Measurements from ENCODE around the gene HAGH.

HAGH gene

GRCh38 chr16:1810536-1810935 is 16.1 kb downstream of the HAGH start:
- no peaks in the 10 kb centered on the region for H3K9me3 ChIP-seq (ENCODE audit: severe bottlenecking)
- no peak for ATAC-seq (ENCODE audit: low read depth)
- peaks cover 47% of the 10 kb centered on the region for H3K36me3 ChIP-seq (ENCODE audit: low read depth)
- no peaks in the 10 kb centered on the region for H3K27me3 ChIP-seq (ENCODE audit: insufficient read depth, poor library complexity, severe bottlenecking)
- H3K4me3 ChIP-seq (ENCODE audit: severe bottlenecking): no peak overlapping the region
- H3K4me1 ChIP-seq (ENCODE audit: insufficient read depth, poor library complexity, severe bottlenecking): no peaks in the 10 kb centered on the region
- TF ChIP-seq CTCF (IDR thresholded peaks at IDR 0.05; ENCODE audit: poor library complexity, severe bottlenecking): no peak
- H3K27ac ChIP-seq (ENCODE audit: poor library complexity, severe bottlenecking): no peak overlapping the region
- DNase-seq (ENCODE audit: low spot score): no peak

GRCh38 chr16:1810106-1810505 is 16.5 kb downstream of the HAGH start:
- H3K4me1 ChIP-seq (ENCODE audit: insufficient read depth, poor library complexity, severe bottlenecking): no peaks in the 10 kb centered on the region
- ATAC-seq (ENCODE audit: low read depth): no peak
- H3K27ac ChIP-seq (ENCODE audit: poor library complexity, severe bottlenecking): no peak overlapping the region
- H3K9me3 ChIP-seq (ENCODE audit: severe bottlenecking): no peaks in the 10 kb centered on the region
- peaks cover 43% of the 10 kb centered on the region for H3K36me3 ChIP-seq (ENCODE audit: low read depth)
- no peaks in the 10 kb centered on the region for H3K27me3 ChIP-seq (ENCODE audit: insufficient read depth, poor library complexity, severe bottlenecking)
- DNase-seq (ENCODE audit: low spot score): no peak
- no peak overlapping the region for H3K4me3 ChIP-seq (ENCODE audit: severe bottlenecking)
- no peak for TF ChIP-seq CTCF (IDR thresholded peaks at IDR 0.05; ENCODE audit: poor library complexity, severe bottlenecking)

GRCh38 chr16:1809281-1809801 is 17.3 kb downstream of the HAGH start:
- Histone ChIP-seq H3K9me3 (ENCODE audit: severe bottlenecking) (no peaks in the 10 kb centered on the region), H3K4me3 (ENCODE audit: severe bottlenecking) (no peak overlapping the region), H3K27me3 (ENCODE audit: insufficient read depth, poor library complexity, severe bottlenecking) (no peaks in the 10 kb centered on the region), H3K27ac (ENCODE audit: poor library complexity, severe bottlenecking) (no peak overlapping the region), H3K4me1 (ENCODE audit: insufficient read depth, poor library complexity, severe bottlenecking) (no peaks in the 10 kb centered on the region), H3K36me3 (ENCODE audit: low read depth) (peaks cover 41% of the 10 kb centered on the region)
- DNase-seq (ENCODE audit: low spot score) (no peak), ATAC-seq (ENCODE audit: low read depth) (no peak)
- TF ChIP-seq CTCF (IDR thresholded peaks at IDR 0.05; ENCODE audit: poor library complexity, severe bottlenecking): no peak

- no peak overlapping the region for H3K27ac ChIP-seq (ENCODE audit: poor library complexity, severe bottlenecking)
- ATAC-seq (ENCODE audit: low read depth): no peak
Measured at GRCh38 chr16:1808691-1809090, 17.9 kb downstream of the HAGH start.

More at GRCh38 chr16:1808691-1809090, 17.9 kb downstream of the HAGH start:
- H3K9me3 ChIP-seq (ENCODE audit: severe bottlenecking): no peaks in the 10 kb centered on the region
- TF ChIP-seq CTCF (IDR thresholded peaks at IDR 0.05; ENCODE audit: poor library complexity, severe bottlenecking): no peak
- no peak overlapping the region for H3K4me3 ChIP-seq (ENCODE audit: severe bottlenecking)
- no peaks in the 10 kb centered on the region for H3K4me1 ChIP-seq (ENCODE audit: insufficient read depth, poor library complexity, severe bottlenecking)
- DNase-seq (ENCODE audit: low spot score): no peak
- peaks cover 41% of the 10 kb centered on the region for H3K36me3 ChIP-seq (ENCODE audit: low read depth)
- H3K27me3 ChIP-seq (ENCODE audit: insufficient read depth, poor library complexity, severe bottlenecking): no peaks in the 10 kb centered on the region

Data from RWPE2 (cell line).